ENCODE data around the gene GJB5.
A peak's percentile ranks its signal among the peaks of the same experiment; 100 is the strongest.
"Not testable (repeated sequence)": the region's sequence is repeated elsewhere in the genome, so short reads cannot be mapped to it uniquely, and the experiment has no call there.

GJB5 gene

DNA sequence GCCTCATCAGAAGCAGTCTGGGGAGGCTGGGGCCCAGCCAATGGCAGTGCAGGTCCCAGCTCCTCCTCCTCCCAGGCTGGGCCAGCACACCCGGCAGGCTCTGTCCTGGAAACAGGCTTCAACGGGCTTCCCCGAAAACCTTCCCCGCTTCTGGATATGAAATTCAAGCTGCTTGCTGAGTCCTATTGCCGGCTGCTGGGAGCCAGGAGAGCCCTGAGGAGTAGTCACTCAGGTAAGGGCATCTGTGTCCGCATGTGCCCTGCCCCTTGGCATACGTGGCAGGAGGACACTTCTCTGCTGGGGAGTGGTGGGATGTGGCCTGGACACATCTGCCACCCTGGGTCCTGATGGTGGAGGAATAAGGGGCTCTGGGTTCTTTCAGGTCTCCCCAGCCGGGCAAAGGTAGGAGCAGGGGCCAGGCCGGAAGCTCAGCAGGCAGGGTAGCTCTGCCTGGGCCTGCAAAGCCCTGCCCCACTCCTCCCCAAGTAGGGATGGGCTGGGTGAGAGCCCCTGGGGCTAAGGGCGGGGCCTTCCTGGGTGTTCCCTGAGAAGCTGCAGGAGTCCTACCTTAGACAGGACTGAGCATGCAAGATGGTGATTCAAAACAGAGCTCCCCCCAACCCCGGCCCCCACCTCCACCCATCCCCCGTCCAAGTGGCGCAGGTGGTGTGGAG, at the start of gene GJB5:
Gene GJB5, plus strand, starts transcription at position 84 of the 674 bp plus-strand sequence. CDS start 2,284 bp downstream, outside the sequence.
- no peak for DNase-seq (ENCODE audit: low read depth)

DNA sequence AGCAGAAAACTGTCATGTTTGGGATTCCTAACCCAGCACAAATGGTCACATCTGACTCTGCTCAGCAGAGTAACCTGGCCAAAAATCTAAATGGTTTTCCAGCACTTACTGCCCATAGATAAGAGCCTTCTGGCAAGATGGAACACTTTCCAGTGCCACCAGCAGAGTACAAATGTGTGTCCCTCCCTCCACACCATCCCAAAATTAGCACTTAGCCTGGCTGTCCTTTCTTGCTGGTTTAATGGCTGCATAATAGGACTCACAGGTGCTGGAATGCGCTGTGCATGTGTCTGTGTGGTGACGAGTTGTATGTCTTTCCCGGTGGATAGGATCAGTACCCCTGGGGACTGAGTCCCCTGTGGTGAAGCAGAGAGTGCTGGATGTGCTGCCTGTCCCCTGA, 49.8 kb upstream of the GJB5 start:
- DNase-seq (ENCODE audit: low read depth), result no peak

DNA sequence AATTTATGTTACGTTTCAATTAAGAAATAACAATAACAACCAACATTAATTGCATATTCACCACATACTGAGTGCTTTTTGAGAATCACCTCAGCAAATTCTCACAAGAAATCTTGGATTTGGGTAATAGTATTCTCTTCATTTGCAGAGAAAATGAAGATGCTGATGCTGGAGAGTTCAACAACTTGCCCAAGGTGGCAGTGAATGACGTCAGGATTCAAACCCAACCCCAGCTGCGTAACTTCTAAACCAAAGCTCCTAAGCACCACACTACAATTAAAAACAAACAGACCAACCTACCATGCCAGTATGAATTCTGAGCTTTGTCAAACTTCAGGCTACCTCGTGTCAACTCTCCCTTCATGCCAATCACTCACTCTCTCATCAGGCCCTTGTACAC, 46.7 kb upstream of the GJB5 start:
- no peak for DNase-seq (ENCODE audit: low read depth)

DNA sequence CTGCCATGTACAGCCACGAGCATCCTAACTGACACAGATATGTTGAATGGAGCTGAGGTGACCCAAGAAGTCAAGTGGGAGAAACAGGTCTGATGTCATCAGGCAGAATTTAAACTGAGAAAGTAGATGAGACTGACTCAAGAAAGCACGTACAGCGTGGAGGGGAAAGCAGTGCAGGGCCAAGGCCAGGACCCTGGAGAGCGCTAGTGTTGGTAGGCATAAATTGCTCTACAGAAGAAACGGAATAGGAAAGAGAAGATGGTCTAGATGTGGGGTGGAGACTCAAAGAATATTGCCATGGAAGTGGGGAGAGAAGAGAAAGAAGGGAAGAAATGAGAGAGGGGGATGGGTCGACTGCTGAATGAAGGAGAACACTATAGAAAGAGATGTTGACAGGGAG, 45.3 kb upstream of the GJB5 start:
- no peak for DNase-seq (ENCODE audit: low read depth)

DNA sequence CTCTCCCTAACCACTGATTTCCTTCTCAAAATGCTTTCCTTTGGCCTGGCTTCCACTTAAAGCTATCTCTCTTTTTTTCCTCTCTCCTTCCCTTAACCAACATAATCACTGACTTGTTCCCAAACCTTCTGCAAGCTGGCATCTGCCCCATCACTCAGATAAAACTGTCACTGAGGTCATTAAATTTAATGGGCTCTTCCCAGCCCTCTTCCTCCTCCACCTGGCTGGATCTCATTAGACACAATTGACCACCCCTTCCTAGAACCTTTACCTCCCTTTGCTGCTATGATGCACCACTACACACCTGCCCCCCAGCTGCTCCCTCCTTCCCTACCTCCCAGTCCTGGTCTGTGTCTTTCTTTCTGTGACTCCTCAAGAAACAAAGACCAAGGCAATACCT, 44.0 kb upstream of the GJB5 start:
- DNase-seq (ENCODE audit: low read depth), result no peak

DNA sequence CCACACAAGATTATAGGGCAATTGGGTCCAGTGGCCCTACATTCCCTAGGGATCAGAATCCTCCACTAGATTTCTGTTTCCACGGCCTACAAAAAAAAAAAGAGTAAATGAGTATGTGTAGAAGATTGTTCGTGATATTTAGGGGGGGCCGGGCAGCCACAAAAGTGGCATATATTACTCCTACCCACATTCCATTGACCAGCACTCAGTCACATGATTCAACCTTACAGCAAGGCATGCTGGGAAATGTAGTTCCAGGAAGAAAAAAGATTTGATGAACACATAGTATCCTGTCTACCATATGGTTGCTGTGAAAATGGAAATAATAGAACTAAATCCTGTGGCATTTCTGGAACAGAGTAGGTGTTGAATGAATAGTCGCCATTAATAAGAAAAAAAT, 43.4 kb upstream of the GJB5 start:
- DNase-seq (ENCODE audit: low read depth), result no peak

DNA sequence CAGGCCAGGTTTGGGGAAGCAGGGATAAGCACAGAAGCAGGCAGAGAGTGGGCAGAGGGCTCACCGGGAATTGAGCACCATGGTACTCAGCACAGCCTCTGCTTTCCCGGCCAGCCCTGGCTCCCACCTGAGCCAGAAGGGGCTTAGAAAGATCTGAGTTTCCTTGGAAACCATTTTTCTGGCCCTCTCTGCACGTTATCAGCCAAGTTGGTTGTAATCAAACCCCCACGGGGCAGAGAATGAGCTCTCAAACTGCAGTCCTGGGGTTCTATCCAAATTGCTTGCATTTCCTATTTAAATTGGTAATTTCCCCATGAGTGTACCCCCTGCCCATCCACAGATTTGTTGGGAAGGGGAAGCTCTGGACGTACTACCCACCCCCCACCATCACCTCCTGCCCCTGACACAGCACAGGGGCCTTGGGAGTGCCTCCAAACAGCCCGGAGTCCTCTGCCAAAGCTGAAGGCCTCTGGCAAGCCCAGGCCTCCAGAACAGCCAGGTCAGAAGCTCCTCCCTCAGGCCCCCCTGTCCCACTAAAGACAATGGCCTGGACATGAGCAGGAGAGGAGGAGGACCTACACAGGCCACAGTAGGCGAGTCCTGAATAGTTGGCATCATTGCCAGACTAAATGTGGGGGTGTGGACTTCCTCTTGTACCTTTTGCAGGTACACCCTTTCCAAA, 42.7 kb upstream of the GJB5 start:
- no peak for DNase-seq (ENCODE audit: low read depth)

DNA sequence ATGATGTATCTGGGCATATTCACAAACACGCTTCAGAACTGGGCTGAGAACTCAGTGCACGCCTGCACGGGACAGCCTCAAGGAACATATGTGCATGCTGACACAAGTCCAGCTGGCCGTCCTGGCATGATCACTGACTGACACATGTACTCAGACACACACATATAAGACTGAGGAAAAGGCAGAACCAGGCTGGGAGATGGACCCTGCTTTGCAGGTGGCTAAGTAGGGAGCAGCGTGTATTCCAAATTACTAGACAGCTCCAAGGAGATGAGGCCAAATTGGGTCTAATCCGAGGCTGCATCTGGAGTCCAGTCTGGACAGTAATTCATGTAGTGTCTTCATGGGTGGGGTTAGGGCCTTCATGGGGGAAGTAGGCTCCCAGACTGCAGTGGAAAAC, 41.4 kb upstream of the GJB5 start:
- no peak for DNase-seq (ENCODE audit: low read depth)

DNA sequence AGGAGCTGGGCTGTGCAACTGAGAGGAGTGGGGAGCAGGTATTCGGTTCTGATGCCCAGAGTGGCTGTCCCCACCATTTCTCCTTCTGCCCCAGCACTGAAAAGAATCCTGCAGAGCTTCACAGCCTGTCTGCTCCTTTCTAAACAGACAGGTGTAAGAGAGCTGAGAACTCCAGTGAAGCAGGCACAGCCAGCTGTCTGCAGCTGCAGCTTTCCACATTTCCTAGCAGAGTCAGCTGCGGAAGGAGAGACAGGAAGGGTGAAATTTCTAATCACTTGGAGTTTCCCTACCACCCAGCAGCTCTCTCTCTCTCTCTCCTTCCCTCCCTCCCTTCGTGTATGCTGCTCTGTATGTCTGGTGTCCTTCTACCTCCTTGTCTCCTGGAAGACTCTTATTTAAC, 40.5 kb upstream of the GJB5 start:
- no peak for DNase-seq (ENCODE audit: low read depth)

DNA sequence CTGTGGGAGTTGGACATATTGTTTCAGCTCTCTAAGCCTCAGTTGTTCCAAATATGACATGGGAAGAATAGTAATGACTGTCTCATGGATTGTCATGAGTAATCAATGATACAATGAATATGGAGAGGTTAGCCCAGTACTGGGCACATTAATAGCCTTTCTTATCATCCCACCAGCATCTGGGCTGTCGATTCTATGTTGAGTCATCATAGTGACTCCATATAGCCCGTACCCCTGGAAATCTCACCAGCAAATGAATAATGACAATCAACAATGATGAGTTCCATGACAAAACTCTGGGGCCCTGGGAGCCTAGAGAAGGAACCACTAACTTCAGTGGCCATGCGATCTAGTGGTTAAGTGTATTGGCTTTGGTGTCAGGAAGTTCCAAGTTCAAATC, 39.7 kb upstream of the GJB5 start:
- DNase-seq (ENCODE audit: low read depth), result no peak

DNA sequence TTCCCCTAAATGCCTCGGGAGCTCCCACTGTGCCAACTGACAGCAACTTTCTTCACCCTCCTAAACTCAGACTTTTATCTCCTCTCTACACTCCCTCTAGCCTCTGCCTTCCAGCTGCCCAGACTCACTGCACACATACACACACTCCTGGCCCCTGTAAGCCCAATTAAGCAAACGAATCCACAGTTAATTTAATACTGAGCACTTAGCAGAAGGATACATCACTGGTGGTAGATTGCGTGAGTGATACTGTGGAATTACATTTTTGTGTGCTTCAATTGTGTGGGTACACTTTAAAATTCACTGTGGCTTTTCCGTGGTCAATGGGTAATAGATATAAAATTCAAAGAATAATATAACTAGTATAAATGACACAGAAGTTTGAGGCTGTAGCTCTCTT, 33.6 kb upstream of the GJB5 start:
- no peak for DNase-seq (ENCODE audit: low read depth)

DNA sequence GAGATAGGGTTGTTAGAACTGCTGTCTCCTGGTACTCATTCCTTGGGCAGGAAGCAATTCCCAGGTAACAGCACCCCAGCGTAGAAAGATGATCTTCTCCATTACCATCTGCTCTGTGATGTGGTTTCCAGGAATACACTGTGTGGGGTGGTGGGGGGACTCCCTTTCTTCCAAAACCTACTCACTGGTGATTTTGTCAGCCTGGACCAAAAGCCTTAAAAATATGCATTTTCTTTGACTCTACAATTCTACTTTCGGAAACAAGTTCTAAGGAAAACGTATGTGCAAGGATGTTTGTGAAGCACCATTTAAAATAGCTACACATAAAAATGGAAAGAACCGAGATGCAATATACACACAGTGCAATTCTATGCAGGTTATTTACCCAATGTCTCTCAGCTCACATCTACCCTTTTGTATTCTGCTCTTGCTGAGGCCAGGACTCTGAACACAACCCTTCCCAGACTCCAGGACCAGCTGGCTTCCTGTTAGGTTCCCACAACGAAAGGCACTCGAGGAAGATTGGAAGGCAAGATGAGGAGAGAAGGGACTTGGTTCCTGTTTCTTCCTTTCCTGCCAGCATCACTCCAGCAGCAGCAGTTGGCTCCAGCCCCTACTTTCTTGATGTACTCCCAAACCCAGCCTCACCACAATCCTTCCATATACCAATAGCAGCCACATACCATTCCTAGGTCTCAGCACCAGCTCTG, 33.0 kb upstream of the GJB5 start:
- DNase-seq (ENCODE audit: low read depth), result no peak

DNA sequence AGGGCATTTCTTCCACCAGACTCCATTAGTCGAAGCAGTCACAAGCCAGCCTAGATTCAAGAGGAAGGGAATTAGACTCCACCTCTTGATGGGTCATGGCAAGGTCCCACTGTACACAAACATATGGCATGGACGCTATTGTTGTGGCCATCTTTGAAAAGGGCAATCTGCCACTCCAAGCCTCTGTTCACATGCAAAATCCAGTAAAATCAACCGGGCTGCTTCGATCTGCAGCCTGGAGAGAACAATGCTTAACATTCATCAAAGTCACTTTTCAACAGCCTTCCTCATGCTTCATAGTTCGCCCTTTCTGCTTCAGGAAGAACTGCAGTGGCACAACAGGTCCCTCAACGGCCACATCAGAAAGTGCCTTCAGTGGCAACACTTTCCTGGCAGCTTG, 28.0 kb upstream of the GJB5 start:
- no peak for DNase-seq (ENCODE audit: low read depth)

DNA sequence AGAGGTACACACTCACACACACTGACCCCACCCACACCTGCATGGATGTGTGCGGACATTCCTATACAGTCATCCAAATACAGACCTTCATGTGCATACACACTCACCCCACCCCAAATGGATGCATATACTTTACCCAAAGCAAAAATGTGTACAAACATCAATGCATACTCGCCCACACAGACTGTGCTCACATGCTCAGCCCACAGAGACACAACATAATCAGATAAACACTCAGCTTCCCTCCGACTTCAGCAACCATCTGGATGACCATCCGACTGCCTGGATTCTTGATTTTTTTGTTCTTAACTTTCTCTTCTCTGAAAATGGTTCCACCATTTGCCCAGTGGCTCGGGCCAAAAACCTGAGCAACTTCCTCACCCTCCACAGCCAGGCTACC, 24.4 kb upstream of the GJB5 start:
- no peak for DNase-seq (ENCODE audit: low read depth)

DNA sequence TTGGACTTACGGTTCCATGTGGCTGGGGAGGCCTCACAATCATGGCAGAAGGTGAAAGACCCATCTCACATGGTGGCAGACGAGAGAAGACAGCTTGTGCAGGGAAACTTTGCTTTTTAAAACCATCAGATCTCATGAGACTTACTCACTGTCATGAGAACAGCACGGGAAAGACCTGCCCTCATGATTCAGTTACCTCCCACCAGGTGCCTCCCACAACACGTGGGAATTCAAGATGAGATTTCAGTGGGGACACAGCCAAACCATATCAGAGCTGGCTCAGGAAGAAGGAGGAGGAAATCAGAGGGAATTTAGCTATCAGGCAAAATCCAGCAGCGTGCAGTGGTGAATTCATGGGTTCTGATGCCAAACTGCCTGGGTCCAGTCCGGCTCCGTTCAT, 22.0 kb upstream of the GJB5 start:
- not testable (repeated sequence) for DNase-seq (ENCODE audit: low read depth)

DNA sequence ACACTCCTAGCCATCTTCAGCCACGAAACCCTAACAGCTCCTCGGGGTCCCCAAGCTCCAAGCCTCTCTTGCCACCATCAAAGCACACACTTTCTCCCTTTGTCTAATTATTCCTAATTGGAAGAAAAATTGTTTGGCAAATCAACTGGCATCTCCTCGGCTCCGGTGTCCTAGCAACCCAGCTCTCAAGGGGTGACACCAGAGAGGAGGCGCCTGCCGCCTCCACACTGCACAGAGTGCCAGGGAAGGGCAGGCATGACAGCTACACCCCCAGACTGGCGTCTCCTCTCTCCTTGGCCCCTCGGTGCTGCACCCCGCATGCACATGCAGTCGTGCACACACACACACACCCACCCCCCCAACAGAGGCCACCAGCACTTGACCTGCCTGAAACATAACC, 18.2 kb upstream of the GJB5 start:
- DNase-seq (ENCODE audit: low read depth), result no peak

DNA sequence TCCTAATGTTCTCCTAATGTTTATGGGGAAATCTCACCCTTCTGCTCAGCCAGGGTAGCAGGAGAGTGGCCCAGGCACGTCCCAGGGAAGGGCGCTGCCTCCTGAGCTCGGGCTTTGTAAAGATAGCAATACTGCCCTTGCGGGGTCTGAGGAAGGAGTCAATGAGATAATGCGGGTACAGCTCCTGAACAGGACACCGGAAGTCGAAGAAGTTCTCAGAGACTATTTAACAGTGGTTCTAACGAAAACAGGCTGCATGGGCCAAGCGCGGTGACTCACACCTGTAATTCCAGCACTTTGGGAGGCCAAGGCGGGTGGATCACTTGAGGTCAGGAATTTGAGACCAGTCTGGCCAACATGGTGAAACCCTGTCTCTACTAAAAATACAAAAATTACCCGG, 17.6 kb upstream of the GJB5 start:
- DNase-seq (ENCODE audit: low read depth), result not testable (repeated sequence)

DNA sequence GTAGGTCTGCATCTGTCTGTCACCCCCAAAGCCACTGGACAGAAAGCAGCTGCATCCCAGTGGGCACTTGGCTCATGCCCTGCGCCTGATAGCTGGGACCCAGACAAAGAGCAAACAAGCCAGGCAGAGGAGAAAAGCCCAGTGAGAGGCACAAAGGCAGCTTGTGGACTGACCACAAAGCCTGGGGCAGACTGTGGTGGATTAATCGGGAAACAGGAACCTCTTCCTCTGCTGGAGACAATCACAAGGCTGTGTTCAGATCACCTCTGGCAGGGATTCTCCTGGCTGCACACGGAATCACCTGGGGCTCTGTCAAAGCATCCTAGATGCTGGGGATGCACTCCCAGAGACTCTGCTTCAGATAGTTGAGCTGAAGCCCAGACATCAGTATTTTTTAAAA, 15.2 kb upstream of the GJB5 start:
- DNase-seq (ENCODE audit: low read depth), result no peak

DNA sequence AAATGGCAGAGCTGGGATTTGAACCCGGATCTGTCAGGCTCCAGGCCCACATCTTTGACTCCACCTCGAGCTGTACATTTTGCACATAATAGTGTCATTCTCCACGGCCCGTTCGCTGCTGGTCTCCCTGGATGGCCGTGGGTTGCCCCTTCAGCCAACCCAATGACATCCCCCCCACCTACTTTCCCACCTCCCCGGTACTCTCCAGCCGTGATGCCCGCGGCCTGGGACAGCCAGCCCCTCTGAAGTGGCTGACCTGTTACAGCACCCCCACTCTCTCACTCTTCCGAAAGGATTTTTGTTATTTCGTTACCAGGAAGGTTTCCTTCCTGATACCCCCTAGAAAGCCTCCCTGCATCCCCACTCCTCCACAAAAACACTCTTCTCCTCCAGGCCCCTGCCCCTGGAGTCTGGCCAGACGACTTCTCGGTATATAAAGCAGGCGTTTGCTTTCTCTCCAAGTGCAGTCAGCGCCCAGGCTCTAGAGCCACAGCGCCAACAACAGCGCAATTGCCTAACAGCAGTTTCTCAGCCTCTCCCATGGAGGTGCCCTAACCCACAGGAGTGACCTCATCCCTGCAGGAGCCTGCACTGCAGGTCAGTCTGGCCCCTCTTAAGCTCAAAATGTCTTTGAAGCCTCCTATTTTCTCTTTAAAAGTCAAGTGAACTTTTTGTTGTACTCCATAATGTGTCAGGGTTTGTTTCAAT, 14.5 kb upstream of the GJB5 start:
- DNase-seq (ENCODE audit: low read depth), result no peak

DNA sequence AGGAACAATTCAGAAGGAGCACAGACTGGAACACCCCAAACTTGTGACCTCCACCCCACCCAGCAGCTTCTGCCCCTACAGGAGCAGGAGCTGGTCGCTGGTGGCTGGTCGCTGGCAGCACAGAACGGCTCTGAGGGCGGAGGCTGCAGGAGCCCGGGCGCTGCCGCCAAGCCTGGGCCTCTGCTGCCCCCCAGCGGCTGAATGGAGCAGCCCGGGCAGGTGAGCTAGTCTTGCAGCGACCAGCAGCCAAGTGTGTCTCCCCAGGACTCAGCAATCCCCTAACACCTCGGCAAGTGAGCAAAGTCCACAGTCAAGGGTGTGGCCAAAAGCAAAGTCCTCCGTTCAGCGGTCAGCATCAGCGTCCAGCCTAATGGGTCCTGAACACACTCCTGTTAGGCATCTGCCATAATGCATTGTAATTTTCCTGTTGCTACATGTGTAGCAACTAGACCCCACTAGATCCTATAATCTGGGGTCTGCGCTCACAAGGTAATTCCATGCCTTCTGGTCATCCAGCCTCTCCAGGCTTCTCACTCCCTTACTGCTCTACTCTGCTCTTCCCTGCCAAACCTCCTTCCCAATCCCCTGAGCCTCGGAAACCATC, 12.1 kb upstream of the GJB5 start:
- peak; percentile 50 for DNase-seq (ENCODE audit: low read depth)

DNA sequence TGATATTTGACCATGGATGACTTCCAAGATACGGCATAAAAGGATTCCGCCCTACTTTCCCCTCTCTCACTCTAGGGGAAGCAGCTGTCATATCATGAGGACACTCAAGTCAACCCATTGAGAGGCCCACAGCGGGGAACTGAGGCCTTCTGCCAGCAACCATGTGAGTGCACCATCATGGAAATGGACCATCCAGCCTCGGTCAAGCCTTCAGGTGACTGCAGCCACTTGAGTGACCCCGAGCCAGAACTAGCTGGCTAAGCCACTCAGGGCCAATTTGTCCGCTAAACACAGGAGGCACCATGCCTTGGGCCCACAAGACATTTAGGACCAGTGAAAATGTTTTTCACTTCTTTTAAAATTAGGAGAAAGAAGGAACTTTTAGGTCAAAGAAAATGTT, 11.1 kb upstream of the GJB5 start:
- no peak for DNase-seq (ENCODE audit: low read depth)

DNA sequence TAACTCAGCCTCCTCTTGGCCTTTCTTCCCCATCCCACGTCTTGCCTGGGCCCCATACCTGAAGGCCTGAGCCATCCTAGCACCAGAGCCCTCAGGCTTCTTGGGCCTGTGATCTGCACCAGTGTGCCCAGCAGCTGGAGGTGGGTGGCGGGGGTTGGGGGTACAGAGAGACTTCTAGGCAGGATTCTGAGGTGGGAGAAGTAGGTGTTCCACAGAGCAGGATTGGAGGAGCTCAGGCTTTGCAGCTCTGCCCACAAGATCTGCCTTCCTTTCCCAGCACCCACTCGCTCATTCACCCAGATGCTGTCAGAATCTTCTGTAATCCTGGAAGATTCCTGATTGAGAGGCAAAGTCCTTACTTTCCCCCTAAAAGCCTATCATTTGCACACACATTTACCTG, 10.0 kb upstream of the GJB5 start:
- no peak for DNase-seq (ENCODE audit: low read depth)

All from activated gamma-delta T cell treated with anti-CD3 and anti-CD28 coated beads, Interleukin-2, amount 50 U/mL, for 16 hours (primary cell).